Measurements from ENCODE around the gene FAM184B. TPM values are rescaled to one million over a fixed set of nuclear protein-coding genes. Genes with fewer than 3 reads are reported as not detected.

The FAM184B gene
- total RNA-seq, 4 donors from 2014 or later: not detected

- no peak for TF ChIP-seq CTCF (IDR thresholded peaks at IDR 0.05; ENCODE audit: low read depth)
Measured at GRCh38 chr4:17647927-17648326, 133.5 kb downstream of the FAM184B start.

DNA sequence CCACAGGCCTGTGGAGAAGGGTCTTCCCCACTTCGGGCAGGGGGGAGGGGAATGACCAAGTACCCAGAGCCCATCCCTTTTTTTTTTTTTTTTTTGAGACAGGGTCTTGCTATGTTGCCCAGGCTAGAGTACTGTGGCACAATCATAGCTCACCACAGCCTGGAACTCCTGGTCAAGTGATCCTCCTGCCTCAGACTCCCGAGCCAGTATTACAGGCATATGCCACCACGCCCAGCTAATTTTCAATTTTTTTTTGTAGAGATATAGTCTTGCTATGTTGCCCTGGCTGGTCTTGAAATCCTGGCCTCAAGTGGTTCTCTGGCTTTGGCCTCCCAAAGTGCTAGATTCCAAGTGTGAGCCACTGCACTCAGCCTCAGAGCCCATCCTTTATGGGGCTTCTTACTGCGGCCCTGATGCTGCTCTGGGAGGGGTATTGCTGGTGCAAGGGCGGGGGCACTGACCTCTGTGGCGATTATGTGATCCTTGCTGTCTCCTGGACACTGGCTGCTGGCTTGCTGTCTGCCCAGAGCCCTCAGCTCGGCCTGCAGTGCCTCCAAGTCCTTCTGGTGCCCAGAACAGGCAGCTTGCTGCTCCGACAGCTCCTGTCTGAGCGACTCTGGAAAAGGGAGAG, 134.1 kb downstream of the FAM184B start:
- TF ChIP-seq CTCF (IDR thresholded peaks at IDR 0.05; ENCODE audit: low read depth): no peak

DNA sequence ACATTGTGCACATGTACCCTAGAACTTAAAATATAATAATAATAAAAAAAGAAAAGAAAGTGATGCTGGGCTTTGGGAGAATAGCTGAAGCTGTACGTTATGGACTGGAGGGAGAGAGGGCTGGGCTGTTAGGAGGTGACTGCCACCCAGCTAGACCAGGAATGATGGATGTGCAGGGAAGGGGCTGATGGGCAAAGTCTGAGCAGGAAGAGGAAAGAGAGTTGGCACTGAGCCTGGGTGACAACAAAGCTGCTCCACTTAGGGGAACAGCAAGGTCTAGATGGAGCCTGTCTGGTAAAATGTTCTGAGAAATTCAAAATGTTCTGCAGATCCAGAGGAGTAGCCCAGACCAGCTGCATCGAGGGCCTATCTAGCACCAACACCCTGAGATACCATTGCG, 134.7 kb downstream of the FAM184B start:
- TF ChIP-seq CTCF (IDR thresholded peaks at IDR 0.05; ENCODE audit: low read depth): no peak

DNA sequence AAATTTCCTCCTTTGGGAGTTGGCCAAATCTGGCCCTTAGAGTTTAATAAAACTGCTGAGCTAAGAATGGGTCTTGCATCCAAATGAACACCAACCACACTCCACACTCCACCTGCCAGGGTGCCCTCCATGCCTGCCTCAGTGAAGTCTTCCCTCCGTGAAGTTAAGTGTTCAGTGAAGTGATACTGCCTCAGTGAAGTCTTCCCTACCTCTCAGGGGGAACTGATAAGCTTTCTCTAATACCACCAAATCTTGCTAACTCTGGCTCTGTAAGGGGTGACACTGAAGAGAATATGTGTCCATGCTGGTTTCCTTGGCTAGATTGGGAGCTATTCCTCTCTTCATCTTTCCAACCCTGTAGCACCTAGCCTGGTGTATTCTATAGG, 139.0 kb downstream of the FAM184B start:
- no peak for TF ChIP-seq CTCF (IDR thresholded peaks at IDR 0.05; ENCODE audit: low read depth)

- no peak for TF ChIP-seq CTCF (IDR thresholded peaks at IDR 0.05; ENCODE audit: low read depth)
Measured at GRCh38 chr4:17639136-17639535, 142.3 kb downstream of the FAM184B start.

DNA sequence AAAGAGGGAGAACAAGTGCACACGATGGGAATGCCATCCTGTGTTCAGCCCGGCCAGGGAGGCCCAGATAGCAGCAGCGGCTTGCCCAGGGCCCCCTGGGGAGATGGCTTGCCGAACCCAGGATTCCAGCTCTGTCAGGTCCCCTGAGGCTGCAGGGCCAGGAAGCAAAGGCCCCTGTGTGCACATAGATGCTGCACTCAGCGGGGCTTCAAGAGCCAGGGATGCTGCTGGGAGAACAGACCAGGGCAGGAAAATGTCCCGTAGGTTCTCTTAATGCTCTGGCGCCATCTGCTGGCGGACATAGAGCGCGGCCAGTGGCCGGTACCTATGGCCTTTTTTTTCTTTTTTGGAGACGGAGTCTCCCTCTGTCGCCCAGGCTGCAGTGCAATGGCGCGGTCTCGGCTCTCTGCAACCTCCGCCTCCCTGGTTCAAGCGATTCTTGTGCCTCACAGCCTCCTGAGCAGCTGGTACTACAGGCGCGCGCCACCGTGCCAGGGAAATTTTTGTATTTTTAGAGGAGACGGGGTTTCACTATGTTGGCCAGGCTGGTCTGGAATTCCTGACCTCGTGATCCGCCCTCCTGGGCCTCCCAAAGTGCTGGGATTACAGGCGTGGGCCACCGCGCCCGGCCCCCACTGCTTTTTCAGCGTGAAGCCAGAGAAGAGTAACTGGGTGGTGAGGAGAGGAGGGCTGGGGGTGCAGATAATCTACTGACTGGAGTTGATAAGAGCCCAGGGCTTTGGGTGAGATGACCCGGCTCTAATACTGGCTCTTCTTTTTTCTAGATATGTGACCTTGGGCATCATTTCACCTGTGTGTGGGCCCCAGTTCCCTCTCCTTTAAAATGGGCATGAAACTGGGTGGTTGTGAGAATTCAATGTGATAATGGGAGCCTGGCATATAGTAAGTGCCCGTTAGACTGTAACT, 144.5 kb downstream of the FAM184B start:
- TF ChIP-seq CTCF (IDR thresholded peaks at IDR 0.05; ENCODE audit: low read depth): no peak

DNA sequence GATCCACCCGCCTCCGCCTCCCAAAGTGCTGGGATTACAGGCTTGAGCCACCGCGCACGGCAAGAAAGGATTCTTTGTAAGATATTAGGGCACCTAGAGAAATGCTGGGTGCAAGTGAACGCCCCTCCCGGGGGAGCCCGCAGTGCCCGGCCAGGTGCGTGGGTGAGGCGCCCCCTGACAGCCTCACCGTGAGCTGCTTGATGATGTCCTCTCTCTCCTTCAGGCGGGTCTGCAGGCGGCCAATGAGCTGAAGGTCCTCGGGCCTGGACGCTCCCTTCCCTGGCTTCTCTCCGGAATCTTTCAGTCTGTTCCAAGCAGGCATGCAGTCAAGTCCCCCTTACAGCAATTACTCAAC, 145.1 kb downstream of the FAM184B start:
- no peak for TF ChIP-seq CTCF (IDR thresholded peaks at IDR 0.05; ENCODE audit: low read depth)

Measured in subcutaneous adipose tissue (tissue), 4 donors.